Activated T-cell treated with anti-CD3 and anti-CD28 coated beads for 48 hours (primary cell): ENCODE measurements around the gene ABCD1.

ENCODE experiments used
- DNase-seq: peaks from one replicate; pipeline ENCODE4 v3.0.0-alpha.2; 2020; ENCODE audit warnings: low read depth

The ABCD1 gene

GRCh38 chrX:153774576-153775292 lies 50.1 kb downstream of the ABCD1 start:
- no peak for DNase-seq

GRCh38 chrX:153775293-153776119 lies 50.9 kb downstream of the ABCD1 start:
- no peak for DNase-seq

- no peak for DNase-seq
Observed at GRCh38 chrX:153776120-153776599, 51.5 kb downstream of the ABCD1 start.

- DNase-seq = no peak
Observed at GRCh38 chrX:153776611-153777045, 52.0 kb downstream of the ABCD1 start.

- no peak for DNase-seq
Observed at GRCh38 chrX:153777261-153778090, 52.8 kb downstream of the ABCD1 start.

GRCh38 chrX:153778181-153778580 lies 53.5 kb downstream of the ABCD1 start:
- DNase-seq = no peak

GRCh38 chrX:153778684-153779101 lies 54.0 kb downstream of the ABCD1 start:
- DNase-seq = no peak

- no peak for DNase-seq
Observed at GRCh38 chrX:153779891-153780677, 55.4 kb downstream of the ABCD1 start.

- no peak for DNase-seq
Observed at GRCh38 chrX:153780678-153781427, 56.2 kb downstream of the ABCD1 start, which contains the start of gene SRPK3. TSS of gene SRPK3 (plus strand) at chrX:153781041. CDS start at chrX:153781087, 46 bp downstream.

GRCh38 chrX:153781428-153782047 lies 56.9 kb downstream of the ABCD1 start:
- DNase-seq = no peak

GRCh38 chrX:153782313-153782712 lies 57.7 kb downstream of the ABCD1 start:
- no peak for DNase-seq

- no peak for DNase-seq
Observed at GRCh38 chrX:153782871-153783270, 58.2 kb downstream of the ABCD1 start.

- no peak for DNase-seq
Observed at GRCh38 chrX:153783378-153784013, 58.8 kb downstream of the ABCD1 start.

- no peak for DNase-seq
Observed at GRCh38 chrX:153784325-153784967, 59.8 kb downstream of the ABCD1 start.

- DNase-seq = no peak
Observed at GRCh38 chrX:153786669-153787068, 62.0 kb downstream of the ABCD1 start.

GRCh38 chrX:153789654-153790053 lies 65.0 kb downstream of the ABCD1 start:
- no peak for DNase-seq

GRCh38 chrX:153791104-153791852 lies 66.6 kb downstream of the ABCD1 start:
- DNase-seq = no peak

GRCh38 chrX:153792368-153792767 lies 67.7 kb downstream of the ABCD1 start:
- no peak for DNase-seq
